PFSK-1 (cell line): ENCODE data around the gene HEMK1.

Source experiments
- FOXP2 ChIP-seq: optimal IDR thresholded peaks from 2 replicates; pipeline ENCODE3; 2011; ENCODE audit warnings: borderline replicate concordance, control low read depth, inconsistent platforms; ENCODE audit not compliant: insufficient read depth; ENCODE audit errors: extremely low read length, extremely low read depth
- POLR2AphosphoS5 ChIP-seq: IDR thresholded peaks from 2 replicates; pipeline ENCODE4 v1.6.1; 2012; ENCODE audit warnings: low read depth, mild to moderate bottlenecking, control low read depth, low read length, moderate library complexity
- REST ChIP-seq, 2 experiments: IDR thresholded peaks; 2 replicates each; pipeline versions ENCODE4 v1.6.1 to v1.8.0; 2011 to 2012; ENCODE audit warnings: low read depth in 2 of 2, low read length in 2 of 2, control low read depth in 1 of 2, inconsistent platforms in 1 of 2, mild to moderate bottlenecking in 1 of 2, moderate library complexity in 1 of 2; ENCODE audit not compliant: insufficient read depth in 1 of 2
- SIN3A ChIP-seq: IDR thresholded peaks from 2 replicates; pipeline ENCODE4 v1.6.1; 2012; ENCODE audit warnings: mild to moderate bottlenecking, low read length, moderate library complexity, borderline replicate concordance; ENCODE audit not compliant: insufficient read depth
- TAF1 ChIP-seq: IDR thresholded peaks from 2 replicates; pipeline ENCODE4 v1.6.1; 2012; ENCODE audit warnings: low read length, control low read depth, borderline replicate concordance; ENCODE audit not compliant: insufficient read depth

- TF ChIP-seq SIN3A (no peak), REST (IDR thresholded peaks at IDR 0.05; ENCODE audit: insufficient read depth in 1 of 2, low read depth in 2 of 2, low read length in 2 of 2) (no peak), FOXP2 (no peak), POLR2AphosphoS5 (no peak), TAF1 (no peak)
Observed at GRCh38 chr3:50599716-50600118, 30.4 kb downstream of the HEMK1 start.
